HFFc6 (cell line): ENCODE results near the gene ADIPOR2. TPM values are rescaled to one million over a fixed set of nuclear protein-coding genes. Genes with fewer than 3 reads are reported as not detected.
A peak's percentile ranks its signal among the peaks of the same experiment; 100 is the strongest.

ENCODE experiments used
- DNase-seq: peaks from one replicate; pipeline ENCODE4 v3.0.0-alpha.2; 2018
- H3K27ac Mint-ChIP-seq: 2 replicates; pipeline ENCODE4 v1.8.0; 2020; ENCODE audit warnings: mild to moderate bottlenecking, mixed read lengths
- H3K27me3 Mint-ChIP-seq: 2 replicates; pipeline ENCODE4 v1.8.0; 2021; ENCODE audit warnings: mild to moderate bottlenecking, moderate library complexity, mixed read lengths; ENCODE audit not compliant: insufficient read depth
- H3K36me3 Mint-ChIP-seq: 2 replicates; pipeline ENCODE4 v1.8.0; 2021; ENCODE audit warnings: low read depth, mixed read lengths
- H3K4me1 Mint-ChIP-seq: 2 replicates; pipeline ENCODE4 v1.8.0; 2020; ENCODE audit warnings: low read depth, mixed read lengths
- H3K4me3 Mint-ChIP-seq: 2 replicates; pipeline ENCODE4 v1.8.0; 2020; ENCODE audit warnings: mild to moderate bottlenecking, moderate library complexity, mixed read lengths
- H3K9me3 Mint-ChIP-seq: 2 replicates; pipeline ENCODE4 v1.8.0; 2020; ENCODE audit warnings: mild to moderate bottlenecking, mixed read lengths
- total RNA-seq, 6 experiments: library from RNA; stranded (reverse); fragmentation: NEBNext Ultra II Directional; extraction: Animal tissue kit (Norgen Biotek cat#: 25700); gene quantifications; 2 replicates in 1 of 6; 3 replicates in 5 of 6; pipeline ENCODE4 v1.2.3, GENCODE V29; 2021
- TF ChIP-seq, protein P1 (sequence below): fragments of 200-600 bp; sonication (generic); IDR thresholded peaks from 2 replicates; pipeline ENCODE4 v1.5.0; 2021; ENCODE audit warnings: antibody characterized with exemption, mild to moderate bottlenecking

ADIPOR2 gene
- total RNA-seq, 6 experiments from 2014 or later, result 38.9 to 50.1 (median 44.9) TPM

DNA sequence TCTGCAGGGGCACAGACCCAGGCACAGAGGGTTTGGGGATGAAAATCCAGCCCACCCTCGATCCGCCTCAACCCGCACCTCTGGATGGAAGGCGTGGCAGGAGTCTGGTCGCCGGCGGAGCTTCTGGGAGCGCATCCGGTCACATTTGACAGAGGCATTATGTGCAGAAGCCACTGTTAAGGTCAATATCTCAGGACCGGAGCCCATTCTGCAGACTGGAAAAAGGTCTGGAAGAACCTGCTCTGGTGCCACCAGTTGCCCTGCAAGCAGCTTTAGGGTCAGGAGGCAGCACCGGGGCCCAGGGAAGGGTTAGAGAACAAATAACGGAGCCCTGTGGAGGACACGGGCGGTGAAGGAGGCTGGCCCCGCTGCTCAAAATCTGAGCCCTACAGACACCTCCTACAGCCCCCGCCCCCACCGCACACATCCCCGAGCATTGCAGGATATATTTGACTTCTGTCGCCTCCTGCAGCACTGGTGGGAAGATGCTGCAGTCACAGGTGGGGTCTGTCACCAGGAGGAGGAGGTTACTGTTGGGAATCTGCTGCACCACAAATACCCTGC, 104.4 kb downstream of the ADIPOR2 start:
- no peak for DNase-seq
- H3K27me3 Mint-ChIP-seq, result peaks cover 2% of the 10 kb centered on the region
- H3K9me3 Mint-ChIP-seq, result no peaks in the 10 kb centered on the region
- peak overlapping the region; percentile 41; the same call in 1 of the 2 replicates for H3K4me3 Mint-ChIP-seq
- no peak overlapping the region for H3K27ac Mint-ChIP-seq
- no peaks in the 10 kb centered on the region for H3K36me3 Mint-ChIP-seq
- TF ChIP-seq, protein P1, sequence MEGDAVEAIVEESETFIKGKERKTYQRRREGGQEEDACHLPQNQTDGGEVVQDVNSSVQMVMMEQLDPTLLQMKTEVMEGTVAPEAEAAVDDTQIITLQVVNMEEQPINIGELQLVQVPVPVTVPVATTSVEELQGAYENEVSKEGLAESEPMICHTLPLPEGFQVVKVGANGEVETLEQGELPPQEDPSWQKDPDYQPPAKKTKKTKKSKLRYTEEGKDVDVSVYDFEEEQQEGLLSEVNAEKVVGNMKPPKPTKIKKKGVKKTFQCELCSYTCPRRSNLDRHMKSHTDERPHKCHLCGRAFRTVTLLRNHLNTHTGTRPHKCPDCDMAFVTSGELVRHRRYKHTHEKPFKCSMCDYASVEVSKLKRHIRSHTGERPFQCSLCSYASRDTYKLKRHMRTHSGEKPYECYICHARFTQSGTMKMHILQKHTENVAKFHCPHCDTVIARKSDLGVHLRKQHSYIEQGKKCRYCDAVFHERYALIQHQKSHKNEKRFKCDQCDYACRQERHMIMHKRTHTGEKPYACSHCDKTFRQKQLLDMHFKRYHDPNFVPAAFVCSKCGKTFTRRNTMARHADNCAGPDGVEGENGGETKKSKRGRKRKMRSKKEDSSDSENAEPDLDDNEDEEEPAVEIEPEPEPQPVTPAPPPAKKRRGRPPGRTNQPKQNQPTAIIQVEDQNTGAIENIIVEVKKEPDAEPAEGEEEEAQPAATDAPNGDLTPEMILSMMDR, result no peak
- H3K4me1 Mint-ChIP-seq, result peaks cover 18% of the 10 kb centered on the region

DNA sequence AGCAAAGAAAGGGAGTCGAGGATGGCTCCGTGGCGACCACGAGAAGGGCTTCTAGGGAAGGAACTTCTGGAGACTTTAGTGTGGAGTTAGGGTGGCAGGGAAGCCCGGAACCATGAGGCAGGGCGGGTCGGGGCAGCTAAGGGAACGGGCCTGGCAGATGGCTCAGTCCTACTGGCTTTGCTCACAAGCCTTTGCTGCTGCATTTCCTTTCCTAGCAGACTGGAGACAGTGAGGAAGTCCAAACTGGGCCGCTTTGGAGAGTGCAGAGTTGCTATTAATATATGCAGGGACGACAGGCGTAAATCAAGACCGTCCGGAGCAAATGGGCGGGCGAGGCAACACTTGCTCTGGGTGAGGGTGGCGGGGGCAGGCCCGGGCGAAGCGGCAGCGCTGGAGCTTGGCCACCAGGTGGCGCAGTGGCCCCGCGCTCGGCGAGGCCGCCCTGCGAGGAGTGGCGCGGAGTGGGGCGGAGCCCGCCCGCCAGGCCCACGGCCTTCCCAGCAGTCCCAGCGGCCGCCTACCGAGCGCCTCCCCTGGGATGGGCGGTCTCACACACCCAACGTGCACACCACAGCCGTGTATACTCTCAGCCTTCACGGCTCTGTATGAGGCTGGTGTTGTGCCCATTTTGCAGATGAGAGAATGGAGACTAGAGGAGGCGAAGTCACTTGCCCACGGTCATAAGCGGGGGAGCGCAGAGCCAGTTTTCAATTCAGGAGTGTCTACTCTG, 105.1 kb downstream of the ADIPOR2 start:
- peak overlapping the region; percentile 83 for H3K4me3 Mint-ChIP-seq

GRCh38 chr12:1796515-1797010, 105.7 kb downstream of the ADIPOR2 start:
- Mint-ChIP-seq H3K27ac (peak overlapping the region; percentile 48; the same call in 1 of the 2 replicates), H3K27me3 (peaks cover 2% of the 10 kb centered on the region), H3K9me3 (no peaks in the 10 kb centered on the region), H3K4me1 (peaks cover 11% of the 10 kb centered on the region), H3K4me3 (peak overlapping the region; percentile 83), H3K36me3 (no peaks in the 10 kb centered on the region)
- no peak for DNase-seq
- TF ChIP-seq, protein P1, result no peak

More for the DNA sequence above, 105.1 kb downstream of the ADIPOR2 start:
- TF ChIP-seq, protein P1, result peak; percentile 100
- Mint-ChIP-seq H3K27me3 (peaks cover 2% of the 10 kb centered on the region), H3K4me1 (peaks cover 16% of the 10 kb centered on the region), H3K9me3 (no peaks in the 10 kb centered on the region), H3K36me3 (no peaks in the 10 kb centered on the region), H3K27ac (peak overlapping the region; percentile 48; the same call in 1 of the 2 replicates)
- DNase-seq, result peak; percentile 84

- no peak overlapping the region for H3K27ac Mint-ChIP-seq
- H3K36me3 Mint-ChIP-seq, result no peaks in the 10 kb centered on the region
- no peak for DNase-seq
- H3K4me1 Mint-ChIP-seq, result peaks cover 11% of the 10 kb centered on the region
- H3K27me3 Mint-ChIP-seq, result peaks cover 7% of the 10 kb centered on the region
- TF ChIP-seq, protein P1, result no peak
- peak overlapping the region; percentile 13; the same call in 1 of the 2 replicates for H3K4me3 Mint-ChIP-seq
- no peaks in the 10 kb centered on the region for H3K9me3 Mint-ChIP-seq
Measured at GRCh38 chr12:1797011-1797901, 106.4 kb downstream of the ADIPOR2 start.

DNA sequence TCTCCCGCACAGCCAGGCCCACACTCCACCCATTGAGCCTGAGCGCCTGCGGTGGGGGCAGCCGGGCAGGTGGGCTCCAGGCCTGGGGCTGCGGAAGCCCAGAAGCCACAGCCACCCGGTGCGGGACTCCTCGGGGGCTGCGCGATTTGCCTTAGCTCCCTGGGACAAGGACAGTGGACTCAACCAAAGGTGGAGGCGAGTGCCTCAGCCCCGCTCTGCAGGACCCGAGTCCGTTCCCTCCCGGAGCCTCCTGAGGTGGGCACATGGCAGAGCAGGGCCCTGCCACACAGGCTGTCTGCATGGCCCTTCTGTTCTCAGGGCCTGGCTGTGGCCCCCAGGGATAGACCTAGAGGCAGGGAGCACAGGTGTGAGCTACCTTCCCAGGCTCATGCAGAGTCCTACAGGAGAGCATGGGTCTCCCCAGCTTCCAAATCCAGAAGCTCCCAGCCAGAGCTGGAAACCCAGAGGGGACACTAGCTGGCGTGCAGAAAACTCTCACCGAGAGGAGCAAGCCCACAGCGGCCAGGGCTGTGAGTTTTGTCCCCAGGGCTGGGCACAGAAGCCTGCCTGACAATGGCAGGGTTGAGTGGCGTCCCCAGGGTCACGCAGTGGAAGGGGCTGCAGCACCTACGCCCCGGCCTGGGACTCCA, 107.2 kb downstream of the ADIPOR2 start:
- TF ChIP-seq, protein P1, result no peak
- Mint-ChIP-seq H3K27me3 (peaks cover 10% of the 10 kb centered on the region), H3K4me1 (peaks cover 11% of the 10 kb centered on the region), H3K27ac (no peak overlapping the region), H3K36me3 (no peaks in the 10 kb centered on the region), H3K4me3 (no peak overlapping the region), H3K9me3 (no peaks in the 10 kb centered on the region)
- DNase-seq, result no peak
